NT2/D1 (cell line): Measurements from ENCODE around the gene GDF9.

Experiments
- DNase-seq: peaks from one replicate; pipeline ENCODE4 v3.0.0-alpha.2; 2011; ENCODE audit warnings: low read depth, low spot score
- H3K27me3 ChIP-seq: 2 replicates; pipeline ENCODE4 v1.6.0; 2011; ENCODE audit warnings: mild to moderate bottlenecking; ENCODE audit not compliant: insufficient read length, insufficient read depth
- H3K36me3 ChIP-seq: 2 replicates; pipeline ENCODE4 v1.6.1; 2011; ENCODE audit warnings: mild to moderate bottlenecking, low read length, mixed read lengths; ENCODE audit not compliant: insufficient read depth, insufficient read length
- H3K4me1 ChIP-seq: 2 replicates; pipeline ENCODE4 v1.5.1; 2011; ENCODE audit not compliant: insufficient read depth, insufficient read length
- H3K4me3 ChIP-seq: 2 replicates; pipeline ENCODE4 v1.5.1; 2011; ENCODE audit warnings: low read depth; ENCODE audit not compliant: insufficient read length
- H3K9ac ChIP-seq: 2 replicates; pipeline ENCODE4 v1.6.0; 2011; ENCODE audit warnings: low read depth; ENCODE audit not compliant: insufficient read length
- H3K9me3 ChIP-seq: 2 replicates; pipeline ENCODE4 v1.5.1; 2011; ENCODE audit warnings: mild to moderate bottlenecking, low read length; ENCODE audit not compliant: insufficient read depth
- SUZ12 ChIP-seq: IDR thresholded peaks from 2 replicates; pipeline ENCODE4 v1.6.1; 2011; ENCODE audit not compliant: insufficient read length, insufficient read depth; ENCODE audit errors: extremely low read depth
- YY1 ChIP-seq: IDR thresholded peaks from 2 replicates; pipeline ENCODE4 v1.6.1; 2011; ENCODE audit not compliant: insufficient read length, insufficient read depth
- ZNF274 ChIP-seq: IDR thresholded peaks from 2 replicates; pipeline ENCODE4 v1.6.1; 2011; ENCODE audit warnings: mild to moderate bottlenecking, low read depth, low read length

The GDF9 gene

DNA sequence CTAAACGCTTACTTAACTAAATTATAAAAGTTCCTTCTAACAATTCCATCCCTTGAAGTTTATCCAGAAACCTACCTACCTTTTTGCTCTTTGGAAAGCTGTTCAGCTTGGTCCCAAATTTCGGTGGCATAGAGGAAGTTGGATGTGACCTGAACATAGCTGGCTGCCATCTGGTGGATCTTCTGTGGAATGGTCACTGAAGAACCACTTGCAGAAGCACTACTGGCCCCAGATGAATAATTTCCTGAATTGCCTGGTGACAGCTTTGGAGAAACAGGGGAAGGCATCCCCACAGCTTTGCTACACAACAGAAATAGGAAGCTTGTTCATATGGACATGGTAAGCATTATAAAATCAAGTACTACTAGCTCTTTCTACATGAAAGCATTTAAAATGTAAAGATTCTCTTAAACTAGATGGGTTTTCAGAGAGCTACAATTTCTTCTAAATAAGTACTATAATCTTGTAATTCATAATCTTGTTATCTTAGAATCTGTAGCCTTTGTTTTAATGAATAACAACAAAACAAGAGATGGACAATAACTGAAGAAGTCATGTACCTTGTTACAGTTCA lies 17.1 kb upstream of the GDF9 start:
- no peak overlapping the region for H3K4me3 ChIP-seq
- H3K9ac ChIP-seq, result no peak overlapping the region
- no peak for TF ChIP-seq YY1
- TF ChIP-seq SUZ12, result no peak
- TF ChIP-seq ZNF274, result no peak
- no peak for DNase-seq
- H3K4me1 ChIP-seq, result peaks cover 3% of the 10 kb centered on the region
- H3K36me3 ChIP-seq, result peaks cover 67% of the 10 kb centered on the region
- H3K9me3 ChIP-seq, result no peaks in the 10 kb centered on the region
- H3K27me3 ChIP-seq, result no peaks in the 10 kb centered on the region

- Histone ChIP-seq H3K4me3 (no peak overlapping the region), H3K27me3 (no peaks in the 10 kb centered on the region), H3K36me3 (peaks cover 54% of the 10 kb centered on the region), H3K9ac (no peak overlapping the region), H3K4me1 (no peaks in the 10 kb centered on the region), H3K9me3 (no peaks in the 10 kb centered on the region)
- TF ChIP-seq ZNF274 (no peak), YY1 (no peak), SUZ12 (no peak)
- no peak for DNase-seq
Observed at GRCh38 chr5:132877938-132878337, 11.7 kb upstream of the GDF9 start.

DNA sequence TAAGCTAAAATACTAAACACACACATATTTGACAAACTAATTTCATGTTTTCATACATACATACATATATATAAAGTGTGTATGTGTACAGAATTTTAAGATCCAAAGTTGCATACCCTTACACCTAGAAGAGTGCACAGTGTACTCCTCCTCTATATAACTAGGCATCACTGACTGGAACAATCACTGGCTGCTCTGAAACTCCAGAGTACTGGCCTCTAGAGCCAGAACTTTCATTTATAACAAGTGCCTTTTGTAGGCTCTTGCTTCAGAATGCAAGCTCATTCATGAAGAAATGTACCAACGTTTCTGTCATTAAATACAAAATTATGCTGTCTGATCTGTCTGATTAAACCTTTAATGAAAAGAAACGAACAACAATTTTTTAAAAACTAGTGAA lies 11.2 kb upstream of the GDF9 start:
- H3K4me1 ChIP-seq, result no peaks in the 10 kb centered on the region
- H3K9ac ChIP-seq, result no peak overlapping the region
- DNase-seq, result no peak
- H3K27me3 ChIP-seq, result no peaks in the 10 kb centered on the region
- H3K9me3 ChIP-seq, result no peaks in the 10 kb centered on the region
- H3K36me3 ChIP-seq, result peaks cover 51% of the 10 kb centered on the region
- no peak overlapping the region for H3K4me3 ChIP-seq
- TF ChIP-seq YY1 (no peak), ZNF274 (no peak), SUZ12 (no peak)

GRCh38 chr5:132876020-132876759 lies 9.9 kb upstream of the GDF9 start:
- no peak overlapping the region for H3K4me3 ChIP-seq
- peaks cover 47% of the 10 kb centered on the region for H3K36me3 ChIP-seq
- H3K4me1 ChIP-seq, result no peaks in the 10 kb centered on the region
- H3K9me3 ChIP-seq, result no peaks in the 10 kb centered on the region
- no peak overlapping the region for H3K9ac ChIP-seq
- no peak for DNase-seq
- no peaks in the 10 kb centered on the region for H3K27me3 ChIP-seq
- no peak for TF ChIP-seq ZNF274
- no peak for TF ChIP-seq SUZ12
- TF ChIP-seq YY1, result no peak

- H3K4me3 ChIP-seq, result no peak overlapping the region
- no peaks in the 10 kb centered on the region for H3K4me1 ChIP-seq
- no peaks in the 10 kb centered on the region for H3K27me3 ChIP-seq
- DNase-seq, result no peak
- H3K9ac ChIP-seq, result no peak overlapping the region
- H3K36me3 ChIP-seq, result peaks cover 44% of the 10 kb centered on the region
- TF ChIP-seq SUZ12 (no peak), ZNF274 (no peak), YY1 (no peak)
- H3K9me3 ChIP-seq, result no peaks in the 10 kb centered on the region
Observed at GRCh38 chr5:132873930-132874271, 7.6 kb upstream of the GDF9 start.

DNA sequence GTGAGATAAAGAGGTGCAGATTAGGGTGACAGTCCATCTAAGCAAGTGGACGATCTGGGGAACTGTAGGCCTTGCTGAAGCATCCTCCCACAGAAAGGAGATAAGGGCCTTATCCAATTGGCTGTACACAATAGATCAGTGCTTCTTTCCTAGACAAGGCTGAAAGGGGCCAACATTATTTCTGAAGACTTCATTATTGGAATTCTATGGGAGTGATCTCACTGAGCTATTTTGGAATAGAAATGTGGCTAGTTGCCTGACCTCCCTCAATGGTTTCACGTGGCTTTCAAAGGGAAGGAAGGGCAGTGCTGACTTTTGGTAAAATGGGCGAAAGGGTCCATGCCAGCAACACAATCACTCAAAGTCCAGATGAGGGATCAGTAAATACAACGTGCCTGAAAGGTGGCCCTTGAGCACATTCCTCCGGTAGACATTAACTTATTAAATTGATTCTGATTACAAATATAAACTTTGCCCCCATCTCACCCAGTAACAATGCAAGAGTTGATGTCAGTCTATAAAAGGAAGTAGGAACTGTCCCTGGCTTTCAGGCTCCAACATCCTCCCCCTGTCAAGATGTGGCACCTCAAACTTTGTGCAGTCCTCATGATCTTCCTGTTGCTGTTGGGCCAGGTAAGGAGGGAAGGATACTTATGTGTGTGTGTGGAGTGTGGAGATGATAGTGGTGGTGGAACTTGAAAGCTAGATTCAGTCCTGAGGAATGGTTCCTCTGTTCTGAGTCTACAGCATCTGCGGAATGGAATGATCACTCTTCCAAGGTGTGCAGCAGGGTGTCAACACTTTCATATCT lies 7.1 kb upstream of the GDF9 start, which contains the start of gene LEAP2:
Gene LEAP2 (plus strand): TSS at position 550 of the 811 bp plus-strand sequence. CDS start 27 bp downstream, at position 577.
- Histone ChIP-seq H3K36me3 (peaks cover 48% of the 10 kb centered on the region), H3K4me3 (no peak within 1 kb of the TSS), H3K9ac (no peak within 1 kb of the TSS), H3K27me3 (no peaks in the 10 kb centered on the region), H3K4me1 (no peaks in the 10 kb centered on the region), H3K9me3 (no peaks in the 10 kb centered on the region)
- TF ChIP-seq ZNF274 (no peak), SUZ12 (no peak), YY1 (no peak)
- DNase-seq, result no peak

GRCh38 chr5:132872788-132873118 lies 6.5 kb upstream of the GDF9 start:
- no peak for TF ChIP-seq ZNF274
- TF ChIP-seq YY1, result no peak
- no peak for TF ChIP-seq SUZ12
- peaks cover 48% of the 10 kb centered on the region for H3K36me3 ChIP-seq
- DNase-seq, result no peak

More at GRCh38 chr5:132872788-132873118, 6.5 kb upstream of the GDF9 start:
- Histone ChIP-seq H3K27me3 (no peaks in the 10 kb centered on the region), H3K9ac (no peak overlapping the region), H3K4me3 (no peak overlapping the region), H3K4me1 (no peaks in the 10 kb centered on the region), H3K9me3 (no peaks in the 10 kb centered on the region)
